ENCODE measurements around the gene FHOD3.

The FHOD3 gene

GRCh38 chr18:36274083-36274715 lies 23.3 kb upstream of the FHOD3 start:
- Histone ChIP-seq H3K27ac (ENCODE audit: low read depth, low read length) (no peak overlapping the region), H3K27me3 (ENCODE audit: control insufficient read depth in 1 of 2, insufficient read depth in 2 of 2, low read length in 2 of 2) (no peaks in the 10 kb centered on the region), H3K36me3 (ENCODE audit: insufficient read depth, low read length) (no peaks in the 10 kb centered on the region), H3K9me3 (ENCODE audit: low read length) (no peaks in the 10 kb centered on the region), H3K4me1 (ENCODE audit: insufficient read depth, low read length) (no peaks in the 10 kb centered on the region), H3K4me3 (ENCODE audit: low read depth in 1 of 2, low read length in 2 of 2) (no peak overlapping the region), H3K9ac (ENCODE audit: low read length) (no peak overlapping the region)

DNA sequence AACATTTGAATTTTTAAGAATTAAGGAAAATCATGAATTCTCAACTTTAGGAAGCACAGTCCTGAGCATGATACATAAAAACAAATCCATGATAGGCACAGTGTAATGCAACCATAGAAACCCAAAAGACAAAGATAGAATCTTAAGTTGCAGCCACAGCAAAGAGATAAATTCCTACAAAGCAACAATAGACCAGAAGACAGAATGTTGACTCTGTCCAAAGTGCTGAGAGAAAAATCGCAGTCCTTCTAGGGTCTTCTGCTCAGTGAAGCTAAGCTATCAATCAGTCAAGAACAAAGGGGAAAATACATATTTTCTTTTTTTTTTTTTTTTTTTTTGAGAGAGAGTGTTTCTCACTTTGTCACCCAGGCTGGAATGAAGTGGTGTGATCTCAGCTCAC lies 22.0 kb upstream of the FHOD3 start:
- Histone ChIP-seq H3K9me3 (ENCODE audit: low read length) (no peaks in the 10 kb centered on the region), H3K27ac (ENCODE audit: low read depth, low read length) (no peak overlapping the region), H3K4me3 (ENCODE audit: low read depth in 1 of 2, low read length in 2 of 2) (no peak overlapping the region), H3K4me1 (ENCODE audit: insufficient read depth, low read length) (no peaks in the 10 kb centered on the region), H3K36me3 (ENCODE audit: insufficient read depth, low read length) (no peaks in the 10 kb centered on the region), H3K9ac (ENCODE audit: low read length) (no peak overlapping the region), H3K27me3 (ENCODE audit: control insufficient read depth in 1 of 2, insufficient read depth in 2 of 2, low read length in 2 of 2) (no peaks in the 10 kb centered on the region)

- H3K9ac ChIP-seq (ENCODE audit: low read length): no peak overlapping the region
- no peak overlapping the region for H3K27ac ChIP-seq (ENCODE audit: low read depth, low read length)
- H3K9me3 ChIP-seq (ENCODE audit: low read length): no peaks in the 10 kb centered on the region
- no peak overlapping the region for H3K4me3 ChIP-seq (ENCODE audit: low read depth in 1 of 2, low read length in 2 of 2)
- no peaks in the 10 kb centered on the region for H3K36me3 ChIP-seq (ENCODE audit: insufficient read depth, low read length)
- H3K4me1 ChIP-seq (ENCODE audit: insufficient read depth, low read length): no peaks in the 10 kb centered on the region
- H3K27me3 ChIP-seq (ENCODE audit: control insufficient read depth in 1 of 2, insufficient read depth in 2 of 2, low read length in 2 of 2): no peaks in the 10 kb centered on the region
Observed at GRCh38 chr18:36279001-36279400, 18.5 kb upstream of the FHOD3 start.

DNA sequence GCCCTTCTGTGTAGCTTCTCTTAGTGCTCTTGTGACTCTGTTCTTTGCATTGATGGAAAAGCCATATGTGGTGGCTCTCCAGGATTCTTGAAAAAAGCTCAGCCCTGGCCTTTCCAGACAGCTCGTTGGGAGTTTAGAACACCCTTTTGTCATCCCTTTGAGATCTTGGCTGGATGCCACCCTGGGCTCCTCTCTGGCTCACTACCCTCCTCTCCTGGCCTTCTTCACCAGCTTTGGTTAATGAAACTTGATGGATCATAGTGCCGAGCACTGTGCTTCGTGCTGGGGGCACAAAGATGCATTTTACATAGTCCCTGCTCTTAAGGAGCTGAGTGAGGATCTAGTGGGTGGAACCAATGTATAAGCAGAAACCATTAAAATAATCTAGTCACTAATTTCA lies 15.6 kb upstream of the FHOD3 start:
- no peak overlapping the region for H3K9ac ChIP-seq (ENCODE audit: low read length)
- H3K4me3 ChIP-seq (ENCODE audit: low read depth in 1 of 2, low read length in 2 of 2): no peak overlapping the region
- H3K36me3 ChIP-seq (ENCODE audit: insufficient read depth, low read length): no peaks in the 10 kb centered on the region
- H3K27me3 ChIP-seq (ENCODE audit: control insufficient read depth in 1 of 2, insufficient read depth in 2 of 2, low read length in 2 of 2): no peaks in the 10 kb centered on the region
- no peaks in the 10 kb centered on the region for H3K9me3 ChIP-seq (ENCODE audit: low read length)
- H3K27ac ChIP-seq (ENCODE audit: low read depth, low read length): no peak overlapping the region
- no peaks in the 10 kb centered on the region for H3K4me1 ChIP-seq (ENCODE audit: insufficient read depth, low read length)

DNA sequence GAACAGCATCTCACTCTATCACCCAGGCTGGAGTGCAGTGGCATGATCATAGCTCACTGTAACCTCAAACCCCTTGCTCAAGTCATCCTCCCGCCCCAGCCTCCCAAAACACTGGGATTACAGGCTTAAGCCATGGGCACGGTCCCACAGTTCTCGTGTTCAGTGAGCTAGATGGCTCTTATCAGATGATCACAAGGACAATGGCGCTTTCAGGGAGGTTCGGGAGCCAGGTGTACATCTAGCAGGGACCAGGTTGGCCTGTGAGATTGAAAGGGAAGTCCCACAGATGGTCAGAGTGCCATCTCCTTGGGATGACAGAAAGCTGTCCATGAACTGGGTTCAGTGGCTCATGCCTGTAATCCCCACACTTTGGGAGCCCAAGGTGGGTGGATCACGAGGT lies 14.1 kb upstream of the FHOD3 start:
- H3K36me3 ChIP-seq (ENCODE audit: insufficient read depth, low read length): no peaks in the 10 kb centered on the region
- H3K27ac ChIP-seq (ENCODE audit: low read depth, low read length): no peak overlapping the region
- H3K9me3 ChIP-seq (ENCODE audit: low read length): no peaks in the 10 kb centered on the region
- no peak overlapping the region for H3K9ac ChIP-seq (ENCODE audit: low read length)
- H3K27me3 ChIP-seq (ENCODE audit: control insufficient read depth in 1 of 2, insufficient read depth in 2 of 2, low read length in 2 of 2): no peaks in the 10 kb centered on the region
- H3K4me1 ChIP-seq (ENCODE audit: insufficient read depth, low read length): no peaks in the 10 kb centered on the region
- no peak overlapping the region for H3K4me3 ChIP-seq (ENCODE audit: low read depth in 1 of 2, low read length in 2 of 2)

GRCh38 chr18:36284268-36284667 lies 13.2 kb upstream of the FHOD3 start:
- Histone ChIP-seq H3K9me3 (ENCODE audit: low read length) (no peaks in the 10 kb centered on the region), H3K4me1 (ENCODE audit: insufficient read depth, low read length) (no peaks in the 10 kb centered on the region), H3K36me3 (ENCODE audit: insufficient read depth, low read length) (no peaks in the 10 kb centered on the region), H3K27me3 (ENCODE audit: control insufficient read depth in 1 of 2, insufficient read depth in 2 of 2, low read length in 2 of 2) (no peaks in the 10 kb centered on the region), H3K9ac (ENCODE audit: low read length) (no peak overlapping the region), H3K27ac (ENCODE audit: low read depth, low read length) (no peak overlapping the region), H3K4me3 (ENCODE audit: low read depth in 1 of 2, low read length in 2 of 2) (no peak overlapping the region)

GRCh38 chr18:36284671-36285295 lies 12.7 kb upstream of the FHOD3 start:
- H3K36me3 ChIP-seq (ENCODE audit: insufficient read depth, low read length): no peaks in the 10 kb centered on the region
- H3K27me3 ChIP-seq (ENCODE audit: control insufficient read depth in 1 of 2, insufficient read depth in 2 of 2, low read length in 2 of 2): no peaks in the 10 kb centered on the region
- H3K27ac ChIP-seq (ENCODE audit: low read depth, low read length): no peak overlapping the region
- H3K4me1 ChIP-seq (ENCODE audit: insufficient read depth, low read length): no peaks in the 10 kb centered on the region
- no peak overlapping the region for H3K9ac ChIP-seq (ENCODE audit: low read length)
- H3K9me3 ChIP-seq (ENCODE audit: low read length): no peaks in the 10 kb centered on the region
- no peak overlapping the region for H3K4me3 ChIP-seq (ENCODE audit: low read depth in 1 of 2, low read length in 2 of 2)

GRCh38 chr18:36287653-36288052 lies 9.9 kb upstream of the FHOD3 start:
- H3K9me3 ChIP-seq (ENCODE audit: low read length): no peaks in the 10 kb centered on the region
- no peak overlapping the region for H3K27ac ChIP-seq (ENCODE audit: low read depth, low read length)
- no peaks in the 10 kb centered on the region for H3K27me3 ChIP-seq (ENCODE audit: control insufficient read depth in 1 of 2, insufficient read depth in 2 of 2, low read length in 2 of 2)
- no peak overlapping the region for H3K4me3 ChIP-seq (ENCODE audit: low read depth in 1 of 2, low read length in 2 of 2)
- H3K36me3 ChIP-seq (ENCODE audit: insufficient read depth, low read length): no peaks in the 10 kb centered on the region
- H3K4me1 ChIP-seq (ENCODE audit: insufficient read depth, low read length): no peaks in the 10 kb centered on the region
- H3K9ac ChIP-seq (ENCODE audit: low read length): no peak overlapping the region

DNA sequence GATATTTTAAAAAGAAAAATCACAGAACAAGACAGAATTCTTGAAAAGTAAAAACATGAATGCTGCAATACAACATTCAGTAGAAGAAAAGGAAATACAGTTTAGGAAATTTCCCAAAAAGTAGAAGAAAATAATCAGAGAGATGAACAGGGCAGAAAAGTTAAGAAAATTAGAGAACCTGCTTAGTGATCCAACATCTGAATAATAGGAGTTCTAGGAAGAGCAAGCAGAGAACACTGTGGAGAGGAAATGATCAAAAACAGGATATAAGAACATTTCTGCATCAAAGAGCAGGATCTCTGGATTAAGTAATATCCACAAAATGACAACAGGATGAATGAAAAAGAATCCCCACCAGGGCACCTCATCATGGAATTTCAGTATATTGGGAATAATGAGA lies 8.8 kb upstream of the FHOD3 start:
- Histone ChIP-seq H3K27me3 (ENCODE audit: control insufficient read depth in 1 of 2, insufficient read depth in 2 of 2, low read length in 2 of 2) (no peaks in the 10 kb centered on the region), H3K9me3 (ENCODE audit: low read length) (no peaks in the 10 kb centered on the region), H3K27ac (ENCODE audit: low read depth, low read length) (no peak overlapping the region), H3K36me3 (ENCODE audit: insufficient read depth, low read length) (no peaks in the 10 kb centered on the region), H3K9ac (ENCODE audit: low read length) (no peak overlapping the region), H3K4me3 (ENCODE audit: low read depth in 1 of 2, low read length in 2 of 2) (no peak overlapping the region), H3K4me1 (ENCODE audit: insufficient read depth, low read length) (no peaks in the 10 kb centered on the region)

DNA sequence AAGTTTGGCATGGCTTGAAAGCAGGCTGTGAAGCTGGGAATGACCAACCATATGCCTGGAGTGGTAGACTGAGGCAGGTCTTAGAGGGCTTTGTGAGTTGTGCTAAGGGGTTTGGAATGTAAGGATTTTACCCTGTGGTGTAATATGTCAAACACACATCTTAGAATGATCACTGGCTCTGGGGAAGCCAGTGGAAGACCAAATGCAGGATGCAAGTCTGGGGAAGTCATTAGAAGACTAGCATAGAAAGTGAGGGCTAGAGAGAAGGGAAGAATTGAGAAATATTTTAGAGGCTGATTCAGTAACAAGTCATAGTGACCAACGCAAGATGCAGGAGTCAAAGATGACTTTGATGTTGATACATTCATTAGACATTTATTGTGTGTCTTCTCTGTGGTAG lies 3.5 kb upstream of the FHOD3 start:
- no peak overlapping the region for H3K4me3 ChIP-seq (ENCODE audit: low read depth in 1 of 2, low read length in 2 of 2)
- H3K27me3 ChIP-seq (ENCODE audit: control insufficient read depth in 1 of 2, insufficient read depth in 2 of 2, low read length in 2 of 2): peaks cover 4 to 5% of the 10 kb centered on the region in 2 donors
- no peaks in the 10 kb centered on the region for H3K36me3 ChIP-seq (ENCODE audit: insufficient read depth, low read length)
- H3K9ac ChIP-seq (ENCODE audit: low read length): no peak overlapping the region
- no peak overlapping the region for H3K27ac ChIP-seq (ENCODE audit: low read depth, low read length)
- no peaks in the 10 kb centered on the region for H3K4me1 ChIP-seq (ENCODE audit: insufficient read depth, low read length)
- H3K9me3 ChIP-seq (ENCODE audit: low read length): no peaks in the 10 kb centered on the region

DNA sequence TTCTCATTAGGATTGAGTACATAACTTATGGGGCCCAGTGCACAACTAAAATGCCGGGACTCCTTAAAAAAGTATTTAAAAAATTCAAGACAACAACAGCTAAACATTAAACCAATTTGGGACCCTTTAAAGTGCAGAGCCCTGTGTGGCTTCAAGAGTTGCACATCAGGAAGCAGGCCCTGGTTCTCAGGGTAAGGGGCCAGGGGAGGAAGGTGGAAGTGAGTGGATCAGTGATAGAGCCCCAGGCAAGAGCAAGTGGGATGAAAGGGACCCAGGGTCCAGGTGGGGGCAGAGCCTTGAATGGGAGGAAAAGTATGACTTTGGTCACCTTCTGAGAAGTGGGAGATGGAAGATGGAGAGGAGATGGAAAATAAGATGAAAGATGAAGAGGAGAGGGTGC lies 2.3 kb upstream of the FHOD3 start:
- Histone ChIP-seq H3K4me3 (ENCODE audit: low read depth in 1 of 2, low read length in 2 of 2) (no peak overlapping the region), H3K4me1 (ENCODE audit: insufficient read depth, low read length) (no peaks in the 10 kb centered on the region), H3K9me3 (ENCODE audit: low read length) (no peaks in the 10 kb centered on the region), H3K27ac (ENCODE audit: low read depth, low read length) (no peak overlapping the region), H3K36me3 (ENCODE audit: insufficient read depth, low read length) (no peaks in the 10 kb centered on the region), H3K9ac (ENCODE audit: low read length) (no peak overlapping the region), H3K27me3 (ENCODE audit: control insufficient read depth in 1 of 2, insufficient read depth in 2 of 2, low read length in 2 of 2) (peaks cover 5 to 11% of the 10 kb centered on the region in 2 donors)

DNA sequence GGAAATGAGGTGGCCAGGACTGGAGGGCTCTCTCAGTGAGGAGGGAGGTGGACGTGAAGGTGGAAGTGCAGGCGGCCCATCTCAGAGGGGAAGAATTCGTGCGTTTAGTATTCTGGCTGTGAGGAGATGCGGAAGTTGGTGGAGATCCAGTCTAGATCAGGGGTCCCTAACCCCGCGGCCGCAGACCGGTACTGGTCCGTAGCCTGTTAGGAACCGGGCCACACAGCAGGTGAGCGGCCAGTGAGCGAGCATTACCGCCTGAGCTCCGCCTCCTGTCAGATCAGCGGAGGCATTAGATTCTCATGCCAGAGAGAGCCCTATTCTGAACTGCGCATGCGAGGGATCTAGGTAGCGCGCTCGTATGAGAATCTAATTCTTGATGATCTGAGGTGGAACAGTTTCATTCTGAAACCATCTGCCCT lies 1.6 kb upstream of the FHOD3 start:
- Histone ChIP-seq H3K27ac (ENCODE audit: low read depth, low read length) (no peak overlapping the region), H3K4me3 (ENCODE audit: low read depth in 1 of 2, low read length in 2 of 2) (no peak overlapping the region), H3K9ac (ENCODE audit: low read length) (no peak overlapping the region), H3K9me3 (ENCODE audit: low read length) (no peaks in the 10 kb centered on the region), H3K36me3 (ENCODE audit: insufficient read depth, low read length) (no peaks in the 10 kb centered on the region), H3K4me1 (ENCODE audit: insufficient read depth, low read length) (no peaks in the 10 kb centered on the region), H3K27me3 (ENCODE audit: control insufficient read depth in 1 of 2, insufficient read depth in 2 of 2, low read length in 2 of 2) (peaks cover 5 to 11% of the 10 kb centered on the region in 2 donors)

Measured in muscle layer of colon (tissue), 2 donors.